Caki2 (cell line): ENCODE measurements around the gene ONECUT3. TPM values are rescaled to one million over a fixed set of nuclear protein-coding genes. Genes with fewer than 3 reads are reported as not detected.

Source experiments
- total RNA-seq: library from RNA; depleted of rRNA; stranded (reverse); fragments of >200 nt; shearing (Covaris generic); gene quantifications from 2 replicates; pipeline ENCODE4 v1.2.3, GENCODE V29; 2014; ENCODE audit warnings: low replicate concordance; rRNA removed

The ONECUT3 gene
- total RNA-seq, 1 experiment from 2014 or later: not detected

Other genes starting within 250 kb of the ONECUT3 start
- gene ADAMTSL5, start 240.5 kb upstream of the ONECUT3 start, total RNA-seq: not detected in 2 replicates
- not detected in 2 replicates for gene PLK5, start 229.4 kb upstream of the ONECUT3 start, total RNA-seq
- gene MEX3D, start 185.2 kb upstream of the ONECUT3 start, total RNA-seq: 60.3 and 67.4 TPM in 2 replicates
- 65.2 and 100 TPM in 2 replicates for gene MBD3, start 160.6 kb upstream of the ONECUT3 start, total RNA-seq
- gene UQCR11, start 148.0 kb upstream of the ONECUT3 start, total RNA-seq: 97.2 and 105 TPM in 2 replicates
- 40.2 and 65.0 TPM in 2 replicates for gene TCF3, start 100.9 kb upstream of the ONECUT3 start, total RNA-seq
- 5.3 and 11.9 TPM in 2 replicates for gene ATP8B3, start 58.8 kb downstream of the ONECUT3 start, total RNA-seq
- 10.5 and 14.4 TPM in 2 replicates for gene REXO1, start 95.0 kb downstream of the ONECUT3 start, total RNA-seq
- 9.6 and 15.9 TPM in 2 replicates for gene KLF16, start 110.1 kb downstream of the ONECUT3 start, total RNA-seq
- 51.1 and 58.3 TPM in 2 replicates for gene ABHD17A, start 132.0 kb downstream of the ONECUT3 start, total RNA-seq
- gene ADAT3, start 151.9 kb downstream of the ONECUT3 start, total RNA-seq: 4.2 and 4.7 TPM in 2 replicates
- 14.1 and 28.0 TPM in 2 replicates for gene SCAMP4, start 151.9 kb downstream of the ONECUT3 start, total RNA-seq
- 32.9 and 42.3 TPM in 2 replicates for gene CSNK1G2, start 187.7 kb downstream of the ONECUT3 start, total RNA-seq